Endothelial cell (in vitro differentiated cells): ENCODE data around the gene NOPCHAP1. TPM values are rescaled to one million over a fixed set of nuclear protein-coding genes. Genes with fewer than 3 reads are reported as not detected.

Experiments used
- DNase-seq: peaks from one replicate; pipeline ENCODE4 v3.0.0; 2021; ENCODE audit warnings: low spot score
- H3K27ac Mint-ChIP-seq: one replicate; pipeline ENCODE4 v1.8.0; 2021; ENCODE audit warnings: mixed read lengths, inconsistent platforms; ENCODE audit not compliant: unreplicated experiment
- H3K27me3 Mint-ChIP-seq: one replicate; pipeline ENCODE4 v1.8.0; 2021; ENCODE audit warnings: mild to moderate bottlenecking, moderate library complexity, mixed read lengths, inconsistent platforms; ENCODE audit not compliant: unreplicated experiment
- H3K36me3 Mint-ChIP-seq: one replicate; pipeline ENCODE4 v1.8.0; 2021; ENCODE audit warnings: mild to moderate bottlenecking, low read depth, mixed read lengths, inconsistent platforms; ENCODE audit not compliant: unreplicated experiment
- H3K4me1 Mint-ChIP-seq: one replicate; pipeline ENCODE4 v1.8.0; 2021; ENCODE audit warnings: mild to moderate bottlenecking, mixed read lengths, inconsistent platforms; ENCODE audit not compliant: unreplicated experiment
- H3K4me3 Mint-ChIP-seq: one replicate; pipeline ENCODE4 v1.8.0; 2021; ENCODE audit warnings: mild to moderate bottlenecking, mixed read lengths, inconsistent platforms; ENCODE audit not compliant: unreplicated experiment
- H3K9me3 Mint-ChIP-seq: one replicate; pipeline ENCODE4 v1.8.0; 2021; ENCODE audit warnings: mixed read lengths, inconsistent platforms; ENCODE audit not compliant: unreplicated experiment
- total RNA-seq: library from RNA; stranded (reverse); fragmentation: NEBNext Ultra II Directional; extraction: Animal tissue kit (Norgen Biotek cat#: 25700); gene quantifications from one replicate; pipeline ENCODE4 v1.2.1, GENCODE V29; 2021; ENCODE audit not compliant: unreplicated experiment
- TF ChIP-seq, protein P1 (sequence below): fragments of 200-600 bp; sonication (generic); IDR thresholded peaks from one replicate; pipeline ENCODE4 v1.5.0; 2021; ENCODE audit warnings: antibody characterized with exemption; ENCODE audit not compliant: unreplicated experiment

Gene NOPCHAP1
- total RNA-seq, 1 donor from 2014 or later: 14.3 TPM

DNA sequence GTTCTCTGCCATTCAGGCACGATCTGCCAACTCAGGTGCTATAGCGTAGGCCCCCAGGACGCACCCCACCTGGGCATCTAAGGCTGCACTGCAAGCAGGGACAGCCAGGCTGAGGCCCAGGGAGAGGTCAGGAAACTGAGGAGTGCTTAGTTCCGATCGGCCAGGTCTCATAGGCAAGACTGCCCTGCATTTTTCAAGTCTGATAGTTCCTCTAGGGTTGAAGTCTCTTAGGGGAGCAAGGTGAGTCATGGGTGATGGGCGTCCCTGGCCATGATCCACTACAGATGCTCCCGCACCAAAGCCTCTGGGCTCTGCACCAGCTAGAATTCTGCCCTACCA, 13.2 kb downstream of the NOPCHAP1 start:
- no peaks in the 10 kb centered on the region for H3K27me3 Mint-ChIP-seq
- peaks cover 21% of the 10 kb centered on the region for H3K36me3 Mint-ChIP-seq
- TF ChIP-seq, protein P1, sequence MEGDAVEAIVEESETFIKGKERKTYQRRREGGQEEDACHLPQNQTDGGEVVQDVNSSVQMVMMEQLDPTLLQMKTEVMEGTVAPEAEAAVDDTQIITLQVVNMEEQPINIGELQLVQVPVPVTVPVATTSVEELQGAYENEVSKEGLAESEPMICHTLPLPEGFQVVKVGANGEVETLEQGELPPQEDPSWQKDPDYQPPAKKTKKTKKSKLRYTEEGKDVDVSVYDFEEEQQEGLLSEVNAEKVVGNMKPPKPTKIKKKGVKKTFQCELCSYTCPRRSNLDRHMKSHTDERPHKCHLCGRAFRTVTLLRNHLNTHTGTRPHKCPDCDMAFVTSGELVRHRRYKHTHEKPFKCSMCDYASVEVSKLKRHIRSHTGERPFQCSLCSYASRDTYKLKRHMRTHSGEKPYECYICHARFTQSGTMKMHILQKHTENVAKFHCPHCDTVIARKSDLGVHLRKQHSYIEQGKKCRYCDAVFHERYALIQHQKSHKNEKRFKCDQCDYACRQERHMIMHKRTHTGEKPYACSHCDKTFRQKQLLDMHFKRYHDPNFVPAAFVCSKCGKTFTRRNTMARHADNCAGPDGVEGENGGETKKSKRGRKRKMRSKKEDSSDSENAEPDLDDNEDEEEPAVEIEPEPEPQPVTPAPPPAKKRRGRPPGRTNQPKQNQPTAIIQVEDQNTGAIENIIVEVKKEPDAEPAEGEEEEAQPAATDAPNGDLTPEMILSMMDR: no peak
- DNase-seq: no peak
- no peak overlapping the region for H3K4me3 Mint-ChIP-seq
- H3K9me3 Mint-ChIP-seq: no peaks in the 10 kb centered on the region
- peaks cover 3% of the 10 kb centered on the region for H3K4me1 Mint-ChIP-seq
- H3K27ac Mint-ChIP-seq: no peak overlapping the region

DNA sequence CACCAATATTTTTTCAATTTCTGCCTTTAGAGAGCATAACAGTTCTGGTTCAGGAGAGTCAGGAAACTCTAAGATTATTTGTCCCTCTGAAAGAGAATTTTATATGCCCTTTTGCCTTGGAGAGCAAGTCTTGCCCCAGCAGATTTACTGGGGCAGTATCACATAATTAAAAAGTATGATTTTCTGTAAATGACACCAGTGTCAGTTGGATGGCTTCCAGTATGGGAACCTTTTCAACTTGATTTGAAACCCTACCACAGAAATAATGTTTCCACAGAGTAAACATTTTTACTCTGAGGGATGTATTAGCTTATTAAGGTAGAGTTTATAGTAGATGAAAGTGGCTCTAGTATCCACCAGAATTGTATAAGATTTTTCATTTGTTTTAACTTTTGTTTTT, 15.4 kb downstream of the NOPCHAP1 start:
- Mint-ChIP-seq H3K36me3 (peaks cover 23% of the 10 kb centered on the region), H3K4me3 (no peak overlapping the region), H3K4me1 (peaks cover 3% of the 10 kb centered on the region), H3K27ac (no peak overlapping the region), H3K27me3 (no peaks in the 10 kb centered on the region), H3K9me3 (no peaks in the 10 kb centered on the region)
- TF ChIP-seq, protein P1: no peak
- DNase-seq: no peak

DNA sequence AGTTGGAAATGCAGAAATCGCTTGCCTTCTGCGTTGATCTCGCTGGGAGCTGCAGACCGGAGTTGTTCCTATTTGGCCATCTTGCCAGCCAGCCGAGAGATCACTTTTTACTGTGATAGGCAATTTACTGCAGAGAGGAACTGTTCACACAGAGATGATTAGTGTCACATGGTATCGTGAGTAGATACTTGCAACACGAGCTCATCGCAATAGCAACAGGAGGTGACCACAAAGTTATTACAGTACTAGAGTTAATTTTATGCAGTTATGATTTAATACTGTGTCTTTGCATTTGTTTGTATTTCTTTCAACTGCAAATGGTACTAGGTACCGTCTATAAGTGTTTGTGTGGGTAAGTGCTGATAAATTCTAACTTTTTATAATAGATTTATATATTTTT, 27.8 kb downstream of the NOPCHAP1 start:
- Mint-ChIP-seq H3K36me3 (peaks cover 32% of the 10 kb centered on the region), H3K27me3 (no peaks in the 10 kb centered on the region), H3K4me1 (no peaks in the 10 kb centered on the region), H3K27ac (no peak overlapping the region), H3K9me3 (no peaks in the 10 kb centered on the region), H3K4me3 (no peak overlapping the region)
- no peak for DNase-seq
- TF ChIP-seq, protein P1: no peak

DNA sequence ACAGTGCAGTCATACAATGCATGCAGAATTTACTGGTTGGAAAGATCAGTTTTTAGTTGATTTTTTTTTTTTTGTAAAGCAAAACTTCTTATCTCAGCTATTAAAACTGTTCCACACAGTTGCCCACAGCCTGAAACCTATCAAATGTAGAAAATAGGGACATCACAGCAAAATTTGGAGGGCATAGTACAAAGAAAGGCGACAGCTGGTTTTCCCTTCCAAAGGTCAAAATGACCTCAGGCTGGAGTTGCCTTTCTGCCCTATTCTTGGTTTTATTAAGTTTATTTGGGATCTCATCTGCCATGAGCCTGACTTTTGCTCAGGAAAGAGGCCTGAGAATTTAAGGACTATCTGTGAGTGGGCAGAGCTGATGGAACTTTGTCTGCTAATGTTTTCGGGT, 28.5 kb downstream of the NOPCHAP1 start:
- Mint-ChIP-seq H3K9me3 (no peaks in the 10 kb centered on the region), H3K4me1 (no peaks in the 10 kb centered on the region), H3K4me3 (no peak overlapping the region), H3K27ac (no peak overlapping the region), H3K27me3 (no peaks in the 10 kb centered on the region), H3K36me3 (peaks cover 30% of the 10 kb centered on the region)
- DNase-seq: no peak
- TF ChIP-seq, protein P1: no peak

DNA sequence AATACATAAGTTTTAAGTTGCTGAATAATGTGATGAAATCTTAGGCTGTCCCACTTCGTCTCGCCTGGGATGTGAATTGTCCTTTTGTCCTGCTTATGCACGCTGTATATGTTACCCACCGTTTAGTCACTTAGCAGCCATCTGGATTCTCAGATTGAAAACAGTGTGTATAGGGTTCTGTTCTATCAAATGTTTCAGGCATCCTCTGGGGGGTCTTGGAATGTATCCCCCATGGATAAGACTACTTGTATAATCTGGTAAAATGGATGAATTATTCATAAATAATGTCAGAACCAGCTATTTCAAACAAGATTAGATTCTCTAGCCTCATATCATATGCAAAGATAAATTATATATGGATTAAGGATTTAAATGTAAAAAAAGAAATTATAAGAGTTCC, 29.4 kb downstream of the NOPCHAP1 start:
- Mint-ChIP-seq H3K9me3 (no peaks in the 10 kb centered on the region), H3K36me3 (peaks cover 21% of the 10 kb centered on the region), H3K4me3 (no peak overlapping the region), H3K4me1 (no peaks in the 10 kb centered on the region), H3K27me3 (no peaks in the 10 kb centered on the region), H3K27ac (no peak overlapping the region)
- TF ChIP-seq, protein P1: no peak
- DNase-seq: no peak
